ENCODE data around the gene DYSF.

Gene DYSF

GRCh38 chr2:71481111-71481510, 27.8 kb downstream of the DYSF start:
- DNase-seq: no peak
- Histone ChIP-seq H3K9ac (ENCODE audit: low read length) (no peak overlapping the region), H3K36me3 (replicated peaks; ENCODE audit: insufficient read depth, low read length) (no peaks in the 10 kb centered on the region), H3F3A (ENCODE audit: insufficient read depth, low read length) (no peaks in the 10 kb centered on the region), H3K27ac (ENCODE audit: low read length) (no peak overlapping the region), H2AFZ (ENCODE audit: low read length) (no peak overlapping the region), H3K4me1 (ENCODE audit: low read length) (no peaks in the 10 kb centered on the region), H4K20me1 (ENCODE audit: insufficient read depth, low read length) (no peaks in the 10 kb centered on the region), H3K9me2 (replicated peaks; ENCODE audit: insufficient read depth, low read length) (no peaks in the 10 kb centered on the region), H3K79me2 (ENCODE audit: low read length) (no peaks in the 10 kb centered on the region), H3K27me3 (replicated peaks; ENCODE audit: insufficient read depth, low read length) (no peaks in the 10 kb centered on the region), H3K4me3 (ENCODE audit: low read length) (no peak overlapping the region), H3K9me3 (replicated peaks; ENCODE audit: insufficient read depth, low read length) (no peaks in the 10 kb centered on the region), H3K4me2 (ENCODE audit: low read depth, low read length) (no peak overlapping the region)
- TF ChIP-seq EZH2phosphoT487 (IDR thresholded peaks at IDR 0.05; ENCODE audit: low read length): no peak
- TF ChIP-seq, protein P1, sequence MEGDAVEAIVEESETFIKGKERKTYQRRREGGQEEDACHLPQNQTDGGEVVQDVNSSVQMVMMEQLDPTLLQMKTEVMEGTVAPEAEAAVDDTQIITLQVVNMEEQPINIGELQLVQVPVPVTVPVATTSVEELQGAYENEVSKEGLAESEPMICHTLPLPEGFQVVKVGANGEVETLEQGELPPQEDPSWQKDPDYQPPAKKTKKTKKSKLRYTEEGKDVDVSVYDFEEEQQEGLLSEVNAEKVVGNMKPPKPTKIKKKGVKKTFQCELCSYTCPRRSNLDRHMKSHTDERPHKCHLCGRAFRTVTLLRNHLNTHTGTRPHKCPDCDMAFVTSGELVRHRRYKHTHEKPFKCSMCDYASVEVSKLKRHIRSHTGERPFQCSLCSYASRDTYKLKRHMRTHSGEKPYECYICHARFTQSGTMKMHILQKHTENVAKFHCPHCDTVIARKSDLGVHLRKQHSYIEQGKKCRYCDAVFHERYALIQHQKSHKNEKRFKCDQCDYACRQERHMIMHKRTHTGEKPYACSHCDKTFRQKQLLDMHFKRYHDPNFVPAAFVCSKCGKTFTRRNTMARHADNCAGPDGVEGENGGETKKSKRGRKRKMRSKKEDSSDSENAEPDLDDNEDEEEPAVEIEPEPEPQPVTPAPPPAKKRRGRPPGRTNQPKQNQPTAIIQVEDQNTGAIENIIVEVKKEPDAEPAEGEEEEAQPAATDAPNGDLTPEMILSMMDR (IDR thresholded peaks at IDR 0.05; ENCODE audit: low read length): no peak
- TF ChIP-seq EZH2 (optimal IDR thresholded peaks at IDR 0.05; ENCODE audit: low read depth, low read length): no peak

- no peak for TF ChIP-seq EZH2phosphoT487 (IDR thresholded peaks at IDR 0.05; ENCODE audit: low read length)
- no peak for TF ChIP-seq EZH2 (optimal IDR thresholded peaks at IDR 0.05; ENCODE audit: low read depth, low read length)
- TF ChIP-seq, protein P1 (IDR thresholded peaks at IDR 0.05; ENCODE audit: low read length): no peak
- no peaks in the 10 kb centered on the region for H4K20me1 ChIP-seq (ENCODE audit: insufficient read depth, low read length)
- no peak overlapping the region for H3K27ac ChIP-seq (ENCODE audit: low read length)
- no peaks in the 10 kb centered on the region for H3K9me2 ChIP-seq (replicated peaks; ENCODE audit: insufficient read depth, low read length)
- H3K9ac ChIP-seq (ENCODE audit: low read length): no peak overlapping the region
- H3K9me3 ChIP-seq (replicated peaks; ENCODE audit: insufficient read depth, low read length): no peaks in the 10 kb centered on the region
- H3K4me1 ChIP-seq (ENCODE audit: low read length): no peaks in the 10 kb centered on the region
- H3K4me3 ChIP-seq (ENCODE audit: low read length): no peak overlapping the region
- no peaks in the 10 kb centered on the region for H3K36me3 ChIP-seq (replicated peaks; ENCODE audit: insufficient read depth, low read length)
- H3K27me3 ChIP-seq (replicated peaks; ENCODE audit: insufficient read depth, low read length): no peaks in the 10 kb centered on the region
- no peak for DNase-seq
- H3F3A ChIP-seq (ENCODE audit: insufficient read depth, low read length): no peaks in the 10 kb centered on the region
- no peaks in the 10 kb centered on the region for H3K79me2 ChIP-seq (ENCODE audit: low read length)
- no peak overlapping the region for H2AFZ ChIP-seq (ENCODE audit: low read length)
- H3K4me2 ChIP-seq (ENCODE audit: low read depth, low read length): no peak overlapping the region
Measured at GRCh38 chr2:71482055-71482454, 28.7 kb downstream of the DYSF start.

DNA sequence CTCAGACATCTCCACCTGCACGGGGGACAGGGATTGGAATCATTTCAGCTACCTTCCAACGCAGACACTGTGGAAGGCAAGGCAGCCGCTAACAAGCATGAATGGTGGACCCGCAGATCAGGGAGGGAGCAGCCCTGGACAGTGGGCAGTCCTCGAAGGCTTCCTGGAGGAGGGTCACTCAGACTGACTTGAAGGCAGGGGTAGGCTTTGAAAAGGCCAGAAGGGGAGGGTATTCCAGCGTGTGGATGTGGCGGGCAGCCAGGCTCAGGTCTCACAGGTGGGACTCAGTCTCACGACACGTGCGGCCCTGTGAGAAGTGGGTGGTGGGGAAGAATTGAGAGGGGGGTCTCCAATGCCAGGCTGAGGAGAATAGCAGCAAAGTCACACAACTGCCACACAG, 29.9 kb downstream of the DYSF start:
- no peaks in the 10 kb centered on the region for H3K36me3 ChIP-seq (replicated peaks; ENCODE audit: insufficient read depth, low read length)
- DNase-seq: no peak
- H3K9me2 ChIP-seq (replicated peaks; ENCODE audit: insufficient read depth, low read length): no peaks in the 10 kb centered on the region
- H3K4me3 ChIP-seq (ENCODE audit: low read length): no peak overlapping the region
- no peaks in the 10 kb centered on the region for H4K20me1 ChIP-seq (ENCODE audit: insufficient read depth, low read length)
- no peak overlapping the region for H2AFZ ChIP-seq (ENCODE audit: low read length)
- H3K4me2 ChIP-seq (ENCODE audit: low read depth, low read length): no peak overlapping the region
- H3K79me2 ChIP-seq (ENCODE audit: low read length): no peaks in the 10 kb centered on the region
- H3K27ac ChIP-seq (ENCODE audit: low read length): no peak overlapping the region
- H3K9ac ChIP-seq (ENCODE audit: low read length): no peak overlapping the region
- H3K9me3 ChIP-seq (replicated peaks; ENCODE audit: insufficient read depth, low read length): no peaks in the 10 kb centered on the region
- H3K27me3 ChIP-seq (replicated peaks; ENCODE audit: insufficient read depth, low read length): no peaks in the 10 kb centered on the region
- no peaks in the 10 kb centered on the region for H3F3A ChIP-seq (ENCODE audit: insufficient read depth, low read length)
- TF ChIP-seq EZH2phosphoT487 (IDR thresholded peaks at IDR 0.05; ENCODE audit: low read length) (no peak), EZH2 (optimal IDR thresholded peaks at IDR 0.05; ENCODE audit: low read depth, low read length) (no peak)
- TF ChIP-seq, protein P1 (IDR thresholded peaks at IDR 0.05; ENCODE audit: low read length): no peak
- H3K4me1 ChIP-seq (ENCODE audit: low read length): no peaks in the 10 kb centered on the region
